WTC11 (cell line): ENCODE measurements around the gene VWA8.

Source experiments
- CREB1 ChIP-seq: sonication (generic); formaldehyde crosslinking; IDR thresholded peaks from 2 replicates; pipeline ENCODE4 v1.8.0; 2023; ENCODE audit warnings: mild to moderate bottlenecking, missing genetic modification reagents
- CREM ChIP-seq: sonication (generic); formaldehyde crosslinking; IDR thresholded peaks from 2 replicates; pipeline ENCODE4 v1.8.1; 2022; ENCODE audit warnings: mild to moderate bottlenecking, missing genetic modification reagents, moderate library complexity
- CTCF ChIP-seq: fragments of 200-600 bp; IDR thresholded peaks from 2 replicates; pipeline ENCODE4 v1.8.0; 2022; ENCODE audit warnings: antibody characterized with exemption
- FOXJ3 ChIP-seq: sonication (generic); formaldehyde crosslinking; IDR thresholded peaks from 2 replicates; pipeline ENCODE4 v1.9.0; 2021; ENCODE audit warnings: missing genetic modification reagents, mild to moderate bottlenecking, borderline replicate concordance
- KAT7 ChIP-seq: sonication (generic); formaldehyde crosslinking; IDR thresholded peaks from 2 replicates; pipeline ENCODE4 v1.8.1; 2023; ENCODE audit warnings: missing genetic modification reagents, mild to moderate bottlenecking, borderline replicate concordance
- PREB ChIP-seq: sonication (generic); formaldehyde crosslinking; IDR thresholded peaks from 2 replicates; pipeline ENCODE4 v1.8.1; 2022; ENCODE audit warnings: mild to moderate bottlenecking, missing genetic modification reagents, moderate library complexity, borderline replicate concordance
- SP1 ChIP-seq: sonication (generic); formaldehyde crosslinking; conservative IDR thresholded peaks from 2 replicates; pipeline ENCODE4 v1.8.1; 2022; ENCODE audit warnings: missing genetic modification reagents
- ZNF232 ChIP-seq: sonication (generic); formaldehyde crosslinking; IDR thresholded peaks from 2 replicates; pipeline ENCODE4 v1.8.0; 2022; ENCODE audit warnings: mild to moderate bottlenecking, missing genetic modification reagents

DNA sequence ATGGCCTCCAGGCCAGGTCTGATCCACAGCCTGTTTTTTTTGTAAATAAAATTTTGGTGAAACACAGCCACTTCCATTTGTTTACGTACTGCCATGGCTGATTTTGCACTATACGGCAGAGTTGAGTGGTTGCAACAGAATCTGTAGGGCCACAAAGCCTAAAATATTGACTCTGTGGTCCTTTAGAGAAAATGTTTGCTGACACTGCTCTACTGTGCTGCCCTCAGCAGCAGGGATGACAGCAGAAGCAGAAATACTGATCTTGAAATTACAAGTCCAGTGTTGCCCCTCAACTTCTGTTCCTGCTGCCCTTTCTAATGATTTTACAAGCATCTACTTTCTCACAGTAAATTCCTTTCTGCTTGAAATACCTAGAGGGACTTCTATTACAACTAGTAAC, 258.4 kb downstream of the VWA8 start:
- TF ChIP-seq SP1 (CRISPR knock-in tag) = no peak
- no peak for TF ChIP-seq CREM
- no peak for TF ChIP-seq PREB (CRISPR knock-in tag)
- TF ChIP-seq KAT7 (CRISPR knock-in tag) = no peak
- TF ChIP-seq ZNF232 (CRISPR knock-in tag) = no peak
- no peak for TF ChIP-seq CTCF
- TF ChIP-seq CREB1 (CRISPR knock-in tag) = no peak
- TF ChIP-seq FOXJ3 (CRISPR knock-in tag) = no peak
